AG08395 (cell line): ENCODE measurements around the gene TBCEL.

ENCODE experiments used
- DNase-seq: peaks from one replicate; pipeline ENCODE4 v3.0.0; 2012; ENCODE audit warnings: mixed read lengths, low spot score

Gene TBCEL

DNA sequence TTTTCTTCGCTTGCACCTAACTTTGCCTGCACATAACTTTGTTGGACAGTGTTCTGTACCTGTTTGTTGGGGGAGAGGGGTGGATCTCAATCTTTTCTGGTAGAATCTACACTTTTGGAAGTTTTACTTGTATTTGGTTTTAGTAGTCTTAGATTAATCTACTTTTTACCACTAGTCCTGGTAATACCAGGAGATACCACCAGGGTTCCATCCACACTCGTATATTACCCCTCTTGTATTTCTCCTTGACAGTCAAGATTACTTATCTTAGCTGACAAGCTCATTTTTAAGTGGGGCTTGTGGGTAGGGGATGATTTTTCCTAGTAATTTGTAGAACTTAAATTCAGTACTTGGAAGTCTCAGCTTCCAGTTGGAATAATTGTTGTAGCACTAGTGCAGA, 39.8 kb downstream of the TBCEL start:
- peak; percentile 19 for DNase-seq

DNA sequence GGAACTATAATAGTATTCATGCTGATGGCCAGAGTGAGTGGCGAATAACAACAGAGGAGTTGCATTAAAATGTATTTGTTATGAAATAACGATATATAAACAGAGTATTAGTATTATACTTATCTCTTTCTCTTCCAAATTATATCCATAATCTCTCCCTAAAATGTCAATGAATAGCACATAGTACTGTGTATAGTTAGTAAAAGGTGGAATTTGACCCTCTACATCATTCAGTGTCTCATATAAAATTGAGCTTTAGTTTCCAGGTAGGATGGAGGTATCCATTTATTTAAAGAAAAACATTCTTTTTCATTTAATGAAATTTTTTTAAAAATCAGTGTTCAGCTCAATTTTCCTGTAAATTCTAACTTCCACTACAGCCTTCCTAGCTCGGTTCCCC, 42.7 kb downstream of the TBCEL start:
- DNase-seq: no peak

GRCh38 chr11:121067026-121067425, 43.1 kb downstream of the TBCEL start:
- no peak for DNase-seq

DNA sequence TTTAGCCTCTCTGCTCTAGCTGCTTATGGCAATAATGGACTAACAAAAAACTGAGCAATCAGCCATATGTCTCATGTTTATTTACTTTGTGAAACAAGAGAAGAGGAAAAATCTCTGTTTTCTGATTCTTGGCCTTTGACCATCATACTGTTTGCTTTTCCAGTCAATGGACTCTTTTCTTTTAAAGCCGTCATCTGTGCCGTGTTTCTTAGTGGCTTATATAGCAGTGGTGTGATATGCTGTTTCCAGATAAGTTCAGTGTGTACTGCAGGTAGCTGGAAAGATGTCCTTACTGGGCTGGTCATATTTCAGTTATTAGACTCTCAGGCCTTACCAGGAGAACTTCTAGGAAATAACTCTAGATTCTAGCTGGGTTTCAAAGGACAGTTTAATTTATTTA, 43.6 kb downstream of the TBCEL start:
- DNase-seq: no peak

- DNase-seq: no peak
Measured at GRCh38 chr11:121067962-121068647, 44.2 kb downstream of the TBCEL start.

DNA sequence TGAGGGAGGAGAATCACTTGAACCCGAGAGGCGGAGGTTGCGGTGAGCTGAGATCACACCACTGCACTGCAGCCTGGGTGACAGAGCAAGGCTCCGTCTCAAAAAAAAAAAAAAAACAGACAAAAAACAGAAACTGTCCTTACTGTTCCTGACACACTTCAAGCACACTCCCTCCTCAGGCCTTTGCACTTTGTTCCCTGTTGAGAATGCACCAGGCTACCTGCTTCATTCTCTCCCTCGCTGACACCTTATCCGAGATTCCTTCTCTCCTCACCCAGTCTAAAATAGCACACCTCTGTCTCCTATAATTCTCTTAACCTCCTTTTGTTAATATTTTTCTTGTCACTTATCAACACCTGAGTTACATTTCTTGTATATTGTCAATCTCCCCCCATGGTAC, 44.9 kb downstream of the TBCEL start:
- DNase-seq: no peak

GRCh38 chr11:121070951-121071845, 47.3 kb downstream of the TBCEL start:
- no peak for DNase-seq

DNA sequence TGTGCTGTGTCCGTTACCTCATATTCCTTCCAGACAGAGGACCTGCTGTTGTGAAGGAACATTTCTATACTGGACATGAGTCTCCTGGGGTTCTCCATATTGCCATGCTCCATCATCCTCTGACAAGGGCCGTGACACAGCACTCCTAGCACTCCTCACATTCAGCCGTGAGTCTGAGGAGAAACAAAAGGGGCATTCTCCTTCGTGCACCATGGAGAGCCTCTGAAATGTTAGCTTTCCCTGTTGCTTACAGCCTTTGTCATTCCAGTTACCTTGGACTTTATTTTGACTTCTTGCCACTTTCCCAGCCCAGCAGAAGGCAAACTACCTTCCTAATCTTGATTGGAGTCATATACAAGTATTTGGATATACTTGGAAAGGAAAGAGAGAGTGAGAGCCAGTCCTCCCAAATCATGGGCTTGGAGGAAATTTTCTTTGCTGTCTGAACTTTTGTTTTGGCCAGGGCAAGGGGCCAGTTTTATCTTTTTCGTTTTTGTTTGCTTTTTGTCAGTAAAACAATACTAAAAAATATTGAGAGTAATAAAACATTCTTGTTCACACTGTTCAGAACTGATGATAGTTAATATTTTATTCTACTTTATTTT, 48.0 kb downstream of the TBCEL start:
- DNase-seq: no peak

DNA sequence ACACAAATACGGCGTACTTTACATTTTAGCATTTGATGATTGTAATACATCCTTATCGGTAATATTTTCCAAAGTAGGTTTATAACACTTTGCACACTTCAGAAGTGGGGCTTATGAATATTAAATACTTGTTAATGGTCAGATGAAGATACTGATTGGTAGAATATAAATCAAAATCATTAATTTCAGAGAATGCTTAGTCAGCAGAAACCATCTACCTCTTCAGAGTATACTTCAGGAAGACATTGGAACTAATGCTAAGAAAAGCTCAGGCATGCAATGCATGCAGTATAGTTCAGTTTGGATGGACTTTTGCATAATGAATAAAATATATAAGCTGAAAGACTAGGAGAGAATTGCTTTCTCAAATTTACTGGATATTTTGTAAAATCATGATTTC, 57.4 kb downstream of the TBCEL start:
- no peak for DNase-seq

- DNase-seq: no peak
Measured at GRCh38 chr11:121082219-121082618, 58.3 kb downstream of the TBCEL start.

- no peak for DNase-seq
Measured at GRCh38 chr11:121082670-121083069, 58.8 kb downstream of the TBCEL start.

DNA sequence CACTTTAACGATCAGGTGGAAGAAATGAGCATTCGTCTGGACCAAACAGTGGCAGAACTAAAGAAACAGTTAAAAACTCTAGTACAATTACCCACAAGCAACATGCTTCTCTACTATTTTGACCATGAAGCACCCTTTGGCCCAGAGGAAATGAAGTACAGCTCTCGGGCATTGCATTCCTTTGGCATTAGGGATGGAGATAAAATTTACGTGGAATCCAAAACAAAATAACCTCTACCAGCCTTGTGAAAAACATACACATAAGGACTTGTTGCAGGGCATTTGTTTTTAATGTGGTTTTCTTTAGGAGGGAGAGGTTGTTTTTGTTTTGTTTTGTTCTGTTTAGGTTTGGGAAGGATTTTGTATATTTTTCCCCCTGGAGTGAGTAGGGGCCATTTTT, 63.0 kb downstream of the TBCEL start:
- DNase-seq: peak; percentile 46

GRCh38 chr11:121089566-121089965, 65.7 kb downstream of the TBCEL start:
- DNase-seq: no peak

DNA sequence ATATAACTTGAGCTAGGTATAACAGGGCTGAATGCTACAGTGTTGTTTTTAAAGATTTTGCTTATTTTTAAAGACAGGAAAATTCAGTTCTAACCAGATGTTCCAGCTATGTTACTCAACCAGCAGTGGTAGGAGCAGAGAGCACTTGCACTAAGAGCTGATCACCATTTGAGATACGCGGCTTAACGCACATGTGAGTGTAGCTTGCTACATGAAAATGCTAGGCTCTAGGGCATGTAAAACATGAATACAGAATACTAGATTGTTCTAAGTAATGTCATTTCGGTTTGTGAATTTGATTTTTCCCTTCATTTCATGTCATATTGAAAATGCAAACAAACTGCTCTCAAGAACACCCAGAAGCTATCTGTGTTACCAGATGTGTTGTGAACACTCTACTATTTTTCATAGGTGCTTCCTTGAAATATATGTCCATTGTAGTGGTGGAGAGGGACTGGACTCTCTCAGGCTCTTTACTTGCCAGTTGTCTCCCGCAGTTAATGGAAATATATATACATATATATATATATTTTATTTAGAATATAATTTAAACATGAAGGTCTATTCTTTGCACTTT, 66.3 kb downstream of the TBCEL start:
- DNase-seq: no peak

DNA sequence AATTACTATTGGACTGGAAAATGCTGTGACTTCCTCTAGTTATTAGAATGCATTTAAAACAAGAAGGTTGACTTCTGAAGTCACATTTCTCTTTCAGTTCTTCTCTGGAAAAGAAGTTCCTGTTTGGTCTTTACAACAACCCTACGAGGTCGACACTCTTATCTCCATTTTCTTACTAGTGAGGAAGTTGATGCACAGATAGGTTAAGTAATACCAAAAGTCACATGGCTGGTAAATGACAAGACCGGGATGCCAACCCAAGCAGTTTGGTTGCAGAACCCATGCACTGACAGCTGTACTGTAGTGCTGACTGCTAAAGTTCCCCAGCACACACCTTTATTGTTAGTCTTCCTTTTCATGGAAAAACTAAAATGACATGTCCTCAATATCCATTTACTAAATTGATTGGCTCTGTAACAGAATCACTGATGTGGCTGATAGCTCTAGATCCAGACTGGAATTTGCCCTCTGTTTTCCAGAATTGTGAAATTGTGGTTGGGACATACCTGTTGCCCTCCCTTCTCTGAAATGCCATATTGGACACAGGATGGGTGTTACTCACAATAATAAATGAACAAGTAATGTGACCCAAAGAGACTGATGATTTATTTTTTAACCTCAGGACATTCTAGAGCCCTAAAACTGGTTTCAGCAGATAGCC, 67.7 kb downstream of the TBCEL start:
- no peak for DNase-seq

- no peak for DNase-seq
Measured at GRCh38 chr11:121095561-121095960, 71.7 kb downstream of the TBCEL start.

GRCh38 chr11:121099364-121099763, 75.5 kb downstream of the TBCEL start:
- DNase-seq: no peak

DNA sequence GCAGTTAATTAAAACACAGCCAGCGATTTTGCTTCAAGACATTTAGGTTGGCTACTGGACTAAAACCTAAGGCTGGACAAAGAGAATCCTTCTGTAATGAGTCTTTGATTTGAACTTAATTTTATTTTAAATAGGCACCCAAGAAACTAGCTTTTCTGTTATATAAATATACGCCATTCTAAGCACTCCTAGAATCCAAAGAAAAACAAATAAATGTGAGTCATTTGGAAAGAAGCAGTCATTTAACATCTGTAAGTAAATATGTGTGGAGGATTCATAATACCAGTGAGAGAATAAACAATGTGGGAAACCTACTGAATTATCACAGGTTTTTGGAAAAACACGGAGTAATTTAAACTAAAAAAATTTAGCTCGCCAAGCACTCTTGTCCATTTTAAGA, 76.0 kb downstream of the TBCEL start:
- peak; percentile 38 for DNase-seq

DNA sequence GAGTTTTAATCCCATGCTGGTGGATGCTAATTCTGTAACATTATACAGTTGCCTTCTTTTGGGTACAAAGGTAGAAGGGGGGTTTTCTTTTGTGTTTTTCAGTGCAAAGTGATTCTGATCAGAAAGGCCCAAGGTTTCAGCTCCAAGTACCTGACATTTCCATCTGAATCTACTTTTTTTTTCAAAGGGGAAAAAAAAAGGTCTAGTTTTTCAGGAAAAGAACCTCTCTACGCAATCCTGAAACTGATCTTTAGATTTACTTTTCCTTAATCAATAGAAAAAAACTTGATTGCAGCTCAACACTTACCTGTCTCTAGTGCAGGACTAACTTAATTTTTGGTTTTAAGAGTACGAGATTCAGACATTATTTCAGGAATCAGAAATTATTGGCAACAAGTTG, 77.0 kb downstream of the TBCEL start, which contains the start of gene TECTA:
Gene TECTA (plus strand): TSS at position 301 of the 400 bp plus-strand sequence. CDS start 1,423 bp downstream, outside the sequence.
- no peak for DNase-seq

- DNase-seq: no peak
Measured at GRCh38 chr11:121104312-121104762, 80.4 kb downstream of the TBCEL start.

DNA sequence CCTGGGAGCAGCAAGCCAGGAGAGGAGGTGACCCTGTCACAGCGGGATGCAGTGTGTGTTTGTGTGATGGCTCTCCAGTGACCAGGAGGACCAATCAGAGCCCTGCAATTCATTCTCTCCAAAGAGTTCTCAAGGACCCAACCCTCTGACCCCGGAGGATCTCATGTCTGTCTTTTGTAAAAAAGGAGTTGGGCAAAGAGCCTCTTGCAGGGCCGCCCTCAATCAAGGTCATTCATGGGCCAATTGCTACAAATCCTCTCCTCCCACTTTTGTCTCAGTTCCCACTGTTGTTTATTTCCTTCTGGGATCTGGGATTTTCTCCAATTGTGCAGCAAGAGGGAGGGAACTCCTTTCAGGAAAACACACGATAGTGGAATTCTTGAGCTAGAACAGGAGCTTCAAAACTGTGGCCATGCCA, 81.2 kb downstream of the TBCEL start:
- DNase-seq: peak; percentile 8
